Neuronal stem cell (in vitro differentiated cells): Measurements from ENCODE around the gene HOOK2.
A peak's percentile ranks its signal among the peaks of the same experiment; 100 is the strongest.

Experiments
- DNase-seq: peaks from one replicate; pipeline ENCODE4 v3.0.0-alpha.2; 2013; ENCODE audit warnings: low spot score
- H2AFZ ChIP-seq: one replicate; pipeline ENCODE4 v1.6.1; 2013; ENCODE audit warnings: mild to moderate bottlenecking, low read length, inconsistent platforms
- H2AK5ac ChIP-seq: 2 replicates; pipeline ENCODE4 v1.6.1; 2013; ENCODE audit warnings: low read depth, mild to moderate bottlenecking, inconsistent platforms, low read length, moderate library complexity, mixed read lengths
- H2BK120ac ChIP-seq: 2 replicates; pipeline ENCODE4 v1.6.1; 2013; ENCODE audit warnings: low read depth, mild to moderate bottlenecking, inconsistent platforms, low read length, moderate library complexity, mixed read lengths
- H2BK12ac ChIP-seq: one replicate; pipeline ENCODE4 v1.6.1; 2013; ENCODE audit warnings: low read length, inconsistent platforms
- H2BK15ac ChIP-seq: 2 replicates; pipeline ENCODE4 v1.6.1; 2013; ENCODE audit warnings: mild to moderate bottlenecking, low read length, inconsistent platforms, mixed read lengths
- H2BK5ac ChIP-seq: one replicate; pipeline ENCODE4 v1.6.1; 2013; ENCODE audit warnings: inconsistent platforms, mild to moderate bottlenecking, low read length, moderate library complexity
- H3K14ac ChIP-seq: one replicate; pipeline ENCODE4 v1.6.1; 2013; ENCODE audit warnings: low read length, inconsistent platforms
- H3K18ac ChIP-seq: 2 replicates; pipeline ENCODE4 v1.6.1; 2013; ENCODE audit warnings: low read length, inconsistent platforms
- H3K23ac ChIP-seq: 2 replicates; pipeline ENCODE4 v1.6.1; 2013; ENCODE audit warnings: low read depth, mild to moderate bottlenecking, mixed read lengths, low read length, inconsistent platforms; ENCODE audit not compliant: poor library complexity
- H3K27ac ChIP-seq: replicated peaks from 3 replicates; pipeline ENCODE4 v1.5.1; 2013; ENCODE audit warnings: low read length, inconsistent platforms
- H3K27me3 ChIP-seq, 3 experiments: 2 replicates each; pipeline ENCODE4 v1.6.1; 2013; ENCODE audit warnings: low read length in 3 of 3, mild to moderate bottlenecking in 2 of 3, inconsistent platforms in 1 of 3, low read depth in 1 of 3, mixed read lengths in 1 of 3, moderate library complexity in 1 of 3; ENCODE audit not compliant: control insufficient read depth in 3 of 3, insufficient read depth in 3 of 3
- H3K36me3 ChIP-seq, 2 donors: replicated peaks in 1 of 2; 2 replicates each; pipeline ENCODE4 v1.6.1; 2013; ENCODE audit warnings: low read length in 2 of 2; ENCODE audit not compliant: control insufficient read depth in 2 of 2, insufficient read depth in 2 of 2
- H3K4ac ChIP-seq: 2 replicates; pipeline ENCODE4 v1.6.1; 2013; ENCODE audit warnings: inconsistent platforms, mild to moderate bottlenecking, low read length, moderate library complexity
- H3K4me1 ChIP-seq, 2 donors: 1 replicate in 1 of 2; 2 replicates in 1 of 2; pipeline ENCODE4 v1.6.1; 2013; ENCODE audit warnings: low read length in 2 of 2, low read depth in 1 of 2; ENCODE audit not compliant: control insufficient read depth in 2 of 2, insufficient read depth in 1 of 2
- H3K4me2 ChIP-seq: one replicate; pipeline ENCODE4 v1.6.1; 2013; ENCODE audit warnings: mild to moderate bottlenecking, low read length, inconsistent platforms; ENCODE audit not compliant: insufficient read depth, poor library complexity, severe bottlenecking
- H3K4me3 ChIP-seq, 2 donors: 2 replicates each; pipeline ENCODE4 v1.5.1; 2013; ENCODE audit warnings: low read length in 2 of 2, mild to moderate bottlenecking in 2 of 2, inconsistent platforms in 1 of 2, moderate library complexity in 1 of 2
- H3K79me1 ChIP-seq: one replicate; pipeline ENCODE4 v1.6.1; 2013; ENCODE audit warnings: low read depth, mild to moderate bottlenecking, inconsistent platforms, low read length, moderate library complexity
- H3K9ac ChIP-seq: one replicate; pipeline ENCODE4 v1.6.1; 2013; ENCODE audit warnings: mild to moderate bottlenecking, low read depth, low read length, inconsistent platforms; ENCODE audit not compliant: poor library complexity
- H3K9me3 ChIP-seq, 2 donors: replicated peaks in 1 of 2; 2 replicates each; pipeline versions ENCODE3 to v1.6.1; 2013; ENCODE audit warnings: low read length in 2 of 2, mild to moderate bottlenecking in 2 of 2, inconsistent platforms in 1 of 2, low read depth in 1 of 2, mixed read lengths in 1 of 2, moderate library complexity in 1 of 2; ENCODE audit not compliant: control insufficient read depth in 2 of 2, insufficient read depth in 1 of 2
- H4K8ac ChIP-seq: one replicate; pipeline ENCODE4 v1.6.1; 2013; ENCODE audit warnings: low read depth, mild to moderate bottlenecking, inconsistent platforms, low read length, moderate library complexity
- H4K91ac ChIP-seq: one replicate; pipeline ENCODE4 v1.6.1; 2013; ENCODE audit warnings: low read length, low read depth, mild to moderate bottlenecking, inconsistent platforms; ENCODE audit not compliant: poor library complexity
- WGBS, 2 donors: extraction: QIAGEN DNeasy Blood & Tissue Kit; methylation state at CpG; one replicate each; pipeline ENCODE4 v1.1.7; 2013; ENCODE audit warnings: missing lambda C conversion rate in 2 of 2, mixed read lengths in 1 of 2; ENCODE audit not compliant: insufficient read length in 2 of 2, insufficient replicate concordance in 1 of 2; ENCODE audit errors: extremely low coverage in 2 of 2; 5-methylcytosine and 5-hydroxymethylcytosine counted together

Gene HOOK2

DNA sequence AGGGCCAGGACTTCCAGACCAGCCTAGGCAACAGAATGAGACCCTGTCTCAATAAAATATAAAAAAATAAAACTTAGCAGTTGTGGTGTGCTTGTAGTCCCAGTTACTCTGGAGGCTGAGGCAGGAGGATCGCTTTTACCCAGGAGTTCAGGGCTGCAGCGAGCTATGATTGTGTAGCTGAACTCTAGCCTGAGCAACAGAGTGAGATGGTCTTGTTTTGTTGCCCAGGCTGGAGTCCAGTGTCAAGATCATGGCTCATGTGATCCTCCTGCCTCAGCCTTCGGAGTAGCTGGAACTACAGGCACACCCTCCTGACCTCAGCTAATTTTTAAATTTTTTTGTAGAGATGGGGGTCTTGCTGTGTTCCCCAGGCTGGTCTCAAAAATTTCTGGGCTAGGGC is 11.6 kb upstream of the HOOK2 start:
- Histone ChIP-seq H3K18ac (no peak overlapping the region), H3K4me2 (no peak overlapping the region), H3K4ac (no peak overlapping the region), H3K23ac (no peak overlapping the region), H2BK12ac (no peak overlapping the region), H2AK5ac (no peak overlapping the region), H3K4me1 (peaks cover 29 to 64% of the 10 kb centered on the region in 2 donors), H4K91ac (no peak overlapping the region), H2AFZ (no peak overlapping the region), H2BK15ac (no peak overlapping the region), H3K9ac (no peak overlapping the region), H3K27ac (no peak overlapping the region), H3K36me3 (no peaks in the 10 kb centered on the region), H4K8ac (no peak overlapping the region), H3K79me1 (peaks cover 2% of the 10 kb centered on the region), H2BK120ac (no peak overlapping the region), H3K4me3 (no peak overlapping the region), H2BK5ac (no peak overlapping the region), H3K14ac (no peak overlapping the region), H3K27me3 (peaks cover 0 to 14% (median 0%) of the 10 kb centered on the region in 3 experiments), H3K9me3 (no peaks in the 10 kb centered on the region)
- WGBS, 2 donors, result no CpG with 5 or more reads among the region's 3 CpGs
- no peak for DNase-seq

DNA sequence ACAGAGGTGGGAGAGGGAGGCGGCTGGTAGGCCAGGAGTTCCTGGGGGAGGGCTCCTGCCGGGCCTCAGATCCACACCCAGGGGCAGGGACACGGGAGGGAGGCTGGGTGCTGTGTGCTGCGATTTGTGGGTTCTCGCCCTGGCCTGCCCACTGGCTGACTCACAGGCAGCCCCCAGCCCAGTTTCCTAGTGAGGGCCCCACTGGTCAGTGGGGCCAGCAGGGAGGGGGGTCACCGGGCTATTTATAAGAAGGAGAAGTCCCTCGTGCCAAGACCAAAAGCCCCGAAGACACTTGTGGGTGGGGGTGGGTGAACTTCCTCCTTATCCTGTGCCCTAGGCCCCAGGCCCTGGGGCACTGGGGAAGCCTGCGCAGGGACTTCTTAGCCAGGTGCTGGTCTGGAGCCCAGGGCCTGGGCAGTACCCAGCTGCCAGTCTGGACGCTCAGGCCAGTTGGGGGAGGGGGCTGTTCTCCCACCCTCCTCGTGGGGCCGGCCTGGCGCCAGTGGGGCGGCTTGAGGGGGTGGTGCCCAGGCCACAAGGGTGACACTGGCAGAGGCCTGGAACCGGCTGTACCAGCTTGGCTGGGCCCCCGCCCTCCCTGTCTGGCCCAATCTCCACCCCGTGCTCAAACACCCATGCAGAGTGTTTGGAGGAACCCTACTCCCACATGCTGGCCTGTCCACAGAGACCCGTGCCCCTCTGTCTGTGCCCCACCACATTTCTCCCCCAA is 11.0 kb upstream of the HOOK2 start:
- WGBS, 2 donors, result no CpG with 5 or more reads among the region's 18 CpGs
- no peak for DNase-seq
- peaks cover 29 to 61% of the 10 kb centered on the region in 2 donors for H3K4me1 ChIP-seq

DNA sequence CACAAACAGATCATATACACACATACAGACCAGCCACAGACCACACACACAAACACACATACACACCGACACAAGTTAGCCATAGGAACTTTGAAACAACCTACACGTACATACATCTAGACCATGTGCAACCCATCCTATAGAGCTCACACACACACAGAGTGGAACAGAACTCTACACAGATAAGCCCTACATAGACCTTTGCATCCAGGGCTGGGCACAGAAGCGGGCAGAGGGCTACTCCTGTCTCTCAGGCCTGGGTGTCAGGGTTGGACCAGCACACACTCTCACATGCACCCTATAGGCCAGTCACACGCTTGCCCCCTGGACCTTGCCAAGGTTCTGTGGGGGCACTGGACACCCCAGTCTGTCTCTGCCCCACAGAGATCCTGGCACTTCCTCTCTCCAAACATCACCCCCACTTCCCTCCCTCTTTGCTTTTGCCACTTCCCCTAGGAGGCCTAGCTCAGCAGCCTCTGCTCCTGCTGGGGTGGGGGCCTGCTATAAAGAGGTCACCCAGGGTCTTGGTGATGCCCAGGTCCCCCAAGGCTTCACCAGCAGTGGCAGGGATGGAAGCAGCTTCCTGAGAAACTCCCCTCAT is 10.2 kb upstream of the HOOK2 start:
- H2BK5ac ChIP-seq, result no peak overlapping the region
- H3K4ac ChIP-seq, result no peak overlapping the region
- no peak overlapping the region for H3K27ac ChIP-seq
- H3K9ac ChIP-seq, result peak overlapping the region; percentile 24
- peak overlapping the region; percentile 22 for H3K18ac ChIP-seq
- no peak overlapping the region for H3K14ac ChIP-seq
- H3K79me1 ChIP-seq, result no peaks in the 10 kb centered on the region
- no peak overlapping the region for H4K91ac ChIP-seq
- no peaks in the 10 kb centered on the region for H3K9me3 ChIP-seq
- H2BK120ac ChIP-seq, result no peak overlapping the region
- H3K36me3 ChIP-seq, result no peaks in the 10 kb centered on the region
- no peak overlapping the region for H3K23ac ChIP-seq
- no peak overlapping the region for H2BK15ac ChIP-seq
- H2BK12ac ChIP-seq, result no peak overlapping the region
- H3K27me3 ChIP-seq, result peaks cover 0 to 2% (median 0%) of the 10 kb centered on the region in 3 experiments
- no peak overlapping the region for H3K4me3 ChIP-seq
- H4K8ac ChIP-seq, result no peak overlapping the region
- no peak for DNase-seq
- H2AFZ ChIP-seq, result peak overlapping the region; percentile 47
- H2AK5ac ChIP-seq, result peak overlapping the region; percentile 81
- peaks cover 23 to 56% of the 10 kb centered on the region in 2 donors for H3K4me1 ChIP-seq
- H3K4me2 ChIP-seq, result no peak overlapping the region
- no CpG with 5 or more reads among the region's 4 CpGs for whole genome bisulfite sequencing, 2 donors

More for the DNA sequence above, 11.0 kb upstream of the HOOK2 start:
- Histone ChIP-seq H2BK5ac (no peak overlapping the region), H2BK15ac (peak overlapping the region; percentile 24), H4K91ac (no peak overlapping the region), H3K4me3 (no peak overlapping the region), H4K8ac (no peak overlapping the region), H2BK12ac (no peak overlapping the region), H3K14ac (no peak overlapping the region), H3K36me3 (no peaks in the 10 kb centered on the region), H3K4ac (no peak overlapping the region), H3K9me3 (no peaks in the 10 kb centered on the region), H3K9ac (peak overlapping the region; percentile 24), H3K4me2 (no peak overlapping the region), H3K27me3 (peaks cover 0 to 8% (median 0%) of the 10 kb centered on the region in 3 experiments), H2AFZ (peak overlapping the region; percentile 47), H3K27ac (no peak overlapping the region), H3K79me1 (peaks cover 2% of the 10 kb centered on the region), H3K23ac (no peak overlapping the region), H3K18ac (peak overlapping the region; percentile 74), H2BK120ac (no peak overlapping the region), H2AK5ac (peak overlapping the region; percentile 81)

DNA sequence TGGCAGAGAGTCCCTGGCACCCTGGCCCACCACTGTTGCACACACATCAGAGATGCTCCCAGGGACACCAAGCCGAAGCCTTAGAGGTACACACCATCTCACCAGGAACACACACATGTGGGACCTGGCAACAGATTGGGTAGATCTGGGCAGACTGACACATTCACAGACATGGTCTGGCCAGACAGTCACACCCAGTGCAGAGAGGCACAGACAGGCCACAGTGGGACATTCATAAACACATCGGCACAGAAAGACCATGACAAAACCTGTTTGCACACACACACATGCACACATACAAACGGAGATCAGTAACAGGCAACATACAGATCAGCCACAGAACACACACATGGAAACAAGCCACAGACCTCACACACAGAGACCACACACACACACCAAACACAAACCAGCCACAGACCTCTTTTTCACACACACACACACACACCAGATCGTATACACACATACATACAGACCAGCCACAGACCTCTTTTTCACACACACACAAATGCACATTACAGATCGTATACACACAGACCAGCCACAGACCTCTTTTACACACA is 9.6 kb upstream of the HOOK2 start:
- no peak for DNase-seq
- H4K8ac ChIP-seq, result no peak overlapping the region
- H2BK12ac ChIP-seq, result no peak overlapping the region
- H3K4me3 ChIP-seq, result no peak overlapping the region
- H2BK120ac ChIP-seq, result no peak overlapping the region
- no peak overlapping the region for H2AFZ ChIP-seq
- no peak overlapping the region for H3K23ac ChIP-seq
- no peaks in the 10 kb centered on the region for H3K27me3 ChIP-seq
- no peak overlapping the region for H3K27ac ChIP-seq
- no peak overlapping the region for H3K4ac ChIP-seq
- H3K4me1 ChIP-seq, result peaks cover 21 to 52% of the 10 kb centered on the region in 2 donors
- no peak overlapping the region for H4K91ac ChIP-seq
- H3K79me1 ChIP-seq, result no peaks in the 10 kb centered on the region
- H2BK15ac ChIP-seq, result no peak overlapping the region
- H3K4me2 ChIP-seq, result no peak overlapping the region
- no peak overlapping the region for H3K9ac ChIP-seq
- H2BK5ac ChIP-seq, result no peak overlapping the region
- H3K18ac ChIP-seq, result no peak overlapping the region
- no peak overlapping the region for H3K14ac ChIP-seq
- no peak overlapping the region for H2AK5ac ChIP-seq
- no peaks in the 10 kb centered on the region for H3K36me3 ChIP-seq
- H3K9me3 ChIP-seq, result no peaks in the 10 kb centered on the region
- WGBS, 2 donors, result no CpG with 5 or more reads among the region's 5 CpGs
